Fibroblast of skin of right quadriceps (primary cell): Measurements from ENCODE around the gene MMP12.
"Not testable (repeated sequence)": the region's sequence is repeated elsewhere in the genome, so short reads cannot be mapped to it uniquely, and the experiment has no call there.

Experiments
- DNase-seq: peaks from one replicate; pipeline ENCODE4 v3.0.0-alpha.2; 2013

Gene MMP12

GRCh38 chr11:102874852-102875251 is at the start of gene MMP12:
Gene MMP12 (minus strand): TSS chr11:102874982. CDS start chr11:102874937, 45 bp downstream.
- no peak for DNase-seq

- no peak for DNase-seq
These were observed 46.9 kb upstream of the MMP12 start for GRCh38 chr11:102921587-102922220.

- DNase-seq: no peak
These were observed 45.4 kb upstream of the MMP12 start for GRCh38 chr11:102920118-102920684.

- DNase-seq: no peak
These were observed 40.2 kb upstream of the MMP12 start for GRCh38 chr11:102915044-102915375.

- DNase-seq: peak; percentile 57
These were observed 39.7 kb upstream of the MMP12 start for GRCh38 chr11:102914238-102915043.

- DNase-seq: peak; percentile 6
These were observed 37.7 kb upstream of the MMP12 start for GRCh38 chr11:102912482-102912830.

GRCh38 chr11:102911758-102912481 is 37.1 kb upstream of the MMP12 start:
- DNase-seq: no peak

- peak; percentile 6 for DNase-seq
These were observed 31.1 kb upstream of the MMP12 start for GRCh38 chr11:102905848-102906247.

- not testable (repeated sequence) for DNase-seq
These were observed 29.1 kb upstream of the MMP12 start for GRCh38 chr11:102903895-102904294.

- no peak for DNase-seq
These were observed 25.6 kb upstream of the MMP12 start for GRCh38 chr11:102900346-102900745.

GRCh38 chr11:102891736-102892135 is 17.0 kb upstream of the MMP12 start:
- DNase-seq: peak; percentile 32

- no peak for DNase-seq
These were observed 12.2 kb upstream of the MMP12 start for GRCh38 chr11:102886999-102887398.

GRCh38 chr11:102883141-102883540 is 8.4 kb upstream of the MMP12 start:
- no peak for DNase-seq

GRCh38 chr11:102882389-102883024 is 7.7 kb upstream of the MMP12 start:
- DNase-seq: peak; percentile 87

- no peak for DNase-seq
These were observed 5.0 kb upstream of the MMP12 start for GRCh38 chr11:102879801-102880200.

- no peak for DNase-seq
These were observed 3.8 kb upstream of the MMP12 start for GRCh38 chr11:102878595-102878994.

- not testable (repeated sequence) for DNase-seq
These were observed 5.3 kb downstream of the MMP12 start for GRCh38 chr11:102869354-102869964.

GRCh38 chr11:102868339-102868738 is 6.4 kb downstream of the MMP12 start:
- DNase-seq: peak; percentile 70

- DNase-seq: no peak
These were observed 10.1 kb downstream of the MMP12 start for GRCh38 chr11:102864724-102865123.

- DNase-seq: no peak
These were observed 20.8 kb downstream of the MMP12 start for GRCh38 chr11:102853956-102854355.

GRCh38 chr11:102853055-102853454 is 21.7 kb downstream of the MMP12 start:
- DNase-seq: no peak

- DNase-seq: peak; percentile 96
These were observed 23.6 kb downstream of the MMP12 start for GRCh38 chr11:102850973-102851745.
